ENCODE data around the gene SEL1L2.
A peak's percentile ranks its signal among the peaks of the same experiment; 100 is the strongest.

Gene SEL1L2

GRCh38 chr20:13928901-13929300 lies 61.5 kb downstream of the SEL1L2 start:
- Histone ChIP-seq H3K36me3 (ENCODE audit: control insufficient read depth, insufficient read depth, low read length) (no peaks in the 10 kb centered on the region), H2BK120ac (ENCODE audit: low read depth, low read length) (no peak overlapping the region), H4K5ac (ENCODE audit: low read length) (no peak overlapping the region), H3K4ac (ENCODE audit: low read depth, low read length) (no peak overlapping the region), H3K56ac (ENCODE audit: low read length) (no peak overlapping the region), H2AK5ac (ENCODE audit: low read length) (no peak overlapping the region), H3K4me1 (ENCODE audit: control insufficient read depth, low read depth, low read length) (no peaks in the 10 kb centered on the region), H3K18ac (ENCODE audit: low read length) (no peak overlapping the region), H2BK5ac (ENCODE audit: low read length) (no peak overlapping the region), H3K27ac (ENCODE audit: low read depth, low read length) (no peak overlapping the region), H3K4me2 (ENCODE audit: low read length) (no peak overlapping the region), H2BK15ac (replicated peaks; ENCODE audit: low read depth) (no peak overlapping the region), H3K79me1 (ENCODE audit: low read length) (no peaks in the 10 kb centered on the region), H3K27me3 (ENCODE audit: insufficient read depth, low read length, poor library complexity) (no peaks in the 10 kb centered on the region), H3K4me3 (ENCODE audit: low read length) (no peak overlapping the region), H4K8ac (ENCODE audit: low read depth, low read length) (no peak overlapping the region), H3K79me2 (ENCODE audit: control insufficient read depth, insufficient read depth, low read length) (no peaks in the 10 kb centered on the region), H3K9ac (ENCODE audit: low read length) (no peak overlapping the region), H3K23ac (ENCODE audit: low read length) (no peak overlapping the region)
- no CpG with 5 or more reads among the region's 5 CpGs for WGBS (ENCODE audit: extremely low coverage, insufficient coverage, low lambda C conversion rate)
- no peak for DNase-seq

- H3K27ac ChIP-seq (ENCODE audit: low read depth, low read length) = no peak overlapping the region
- H3K9ac ChIP-seq (ENCODE audit: low read length) = no peak overlapping the region
- no peaks in the 10 kb centered on the region for H3K4me1 ChIP-seq (ENCODE audit: control insufficient read depth, low read depth, low read length)
- no peaks in the 10 kb centered on the region for H3K27me3 ChIP-seq (ENCODE audit: insufficient read depth, low read length, poor library complexity)
- no peaks in the 10 kb centered on the region for H3K36me3 ChIP-seq (ENCODE audit: control insufficient read depth, insufficient read depth, low read length)
- no peak overlapping the region for H3K4me2 ChIP-seq (ENCODE audit: low read length)
- DNase-seq = no peak
- H3K23ac ChIP-seq (ENCODE audit: low read length) = no peak overlapping the region
- no peak overlapping the region for H3K4ac ChIP-seq (ENCODE audit: low read depth, low read length)
- no peaks in the 10 kb centered on the region for H3K79me1 ChIP-seq (ENCODE audit: low read length)
- H3K4me3 ChIP-seq (ENCODE audit: low read length) = no peak overlapping the region
- no peak overlapping the region for H3K18ac ChIP-seq (ENCODE audit: low read length)
- no peak overlapping the region for H2BK120ac ChIP-seq (ENCODE audit: low read depth, low read length)
- no peaks in the 10 kb centered on the region for H3K79me2 ChIP-seq (ENCODE audit: control insufficient read depth, insufficient read depth, low read length)
- no peak overlapping the region for H3K56ac ChIP-seq (ENCODE audit: low read length)
- no peak overlapping the region for H2BK15ac ChIP-seq (replicated peaks; ENCODE audit: low read depth)
- H4K5ac ChIP-seq (ENCODE audit: low read length) = no peak overlapping the region
- no peak overlapping the region for H2AK5ac ChIP-seq (ENCODE audit: low read length)
- H2BK5ac ChIP-seq (ENCODE audit: low read length) = no peak overlapping the region
- no peak overlapping the region for H4K8ac ChIP-seq (ENCODE audit: low read depth, low read length)
- no CpG with 5 or more reads among the region's 2 CpGs for WGBS (ENCODE audit: extremely low coverage, insufficient coverage, low lambda C conversion rate)
Observed at GRCh38 chr20:13927171-13927570, 63.2 kb downstream of the SEL1L2 start.

- no peak overlapping the region for H3K4me2 ChIP-seq (ENCODE audit: low read length)
- H3K27me3 ChIP-seq (ENCODE audit: insufficient read depth, low read length, poor library complexity) = no peaks in the 10 kb centered on the region
- no CpG with 5 or more reads among the region's 5 CpGs for WGBS (ENCODE audit: extremely low coverage, insufficient coverage, low lambda C conversion rate)
- no peaks in the 10 kb centered on the region for H3K36me3 ChIP-seq (ENCODE audit: control insufficient read depth, insufficient read depth, low read length)
- H3K4me3 ChIP-seq (ENCODE audit: low read length) = no peak overlapping the region
- no peak overlapping the region for H2BK120ac ChIP-seq (ENCODE audit: low read depth, low read length)
- no peak overlapping the region for H3K56ac ChIP-seq (ENCODE audit: low read length)
- no peaks in the 10 kb centered on the region for H3K4me1 ChIP-seq (ENCODE audit: control insufficient read depth, low read depth, low read length)
- H2BK5ac ChIP-seq (ENCODE audit: low read length) = no peak overlapping the region
- H4K8ac ChIP-seq (ENCODE audit: low read depth, low read length) = no peak overlapping the region
- H2AK5ac ChIP-seq (ENCODE audit: low read length) = no peak overlapping the region
- no peak overlapping the region for H3K18ac ChIP-seq (ENCODE audit: low read length)
- no peaks in the 10 kb centered on the region for H3K79me2 ChIP-seq (ENCODE audit: control insufficient read depth, insufficient read depth, low read length)
- no peak overlapping the region for H3K23ac ChIP-seq (ENCODE audit: low read length)
- H3K27ac ChIP-seq (ENCODE audit: low read depth, low read length) = no peak overlapping the region
- no peak overlapping the region for H3K4ac ChIP-seq (ENCODE audit: low read depth, low read length)
- no peak overlapping the region for H2BK15ac ChIP-seq (replicated peaks; ENCODE audit: low read depth)
- H4K5ac ChIP-seq (ENCODE audit: low read length) = no peak overlapping the region
- no peak overlapping the region for H3K9ac ChIP-seq (ENCODE audit: low read length)
- DNase-seq = no peak
- no peaks in the 10 kb centered on the region for H3K79me1 ChIP-seq (ENCODE audit: low read length)
Observed at GRCh38 chr20:13922241-13922640, 68.2 kb downstream of the SEL1L2 start.

GRCh38 chr20:13915284-13915683 lies 75.1 kb downstream of the SEL1L2 start:
- Histone ChIP-seq H3K9ac (ENCODE audit: low read length) (no peak overlapping the region), H4K8ac (ENCODE audit: low read depth, low read length) (no peak overlapping the region), H3K27ac (ENCODE audit: low read depth, low read length) (no peak overlapping the region), H2BK15ac (replicated peaks; ENCODE audit: low read depth) (no peak overlapping the region), H3K36me3 (ENCODE audit: control insufficient read depth, insufficient read depth, low read length) (no peaks in the 10 kb centered on the region), H3K56ac (ENCODE audit: low read length) (no peak overlapping the region), H3K4me1 (ENCODE audit: control insufficient read depth, low read depth, low read length) (peaks cover 2% of the 10 kb centered on the region), H3K79me2 (ENCODE audit: control insufficient read depth, insufficient read depth, low read length) (no peaks in the 10 kb centered on the region), H3K23ac (ENCODE audit: low read length) (no peak overlapping the region), H4K5ac (ENCODE audit: low read length) (no peak overlapping the region), H3K27me3 (ENCODE audit: insufficient read depth, low read length, poor library complexity) (no peaks in the 10 kb centered on the region), H2AK5ac (ENCODE audit: low read length) (no peak overlapping the region), H3K4me3 (ENCODE audit: low read length) (no peak overlapping the region), H2BK5ac (ENCODE audit: low read length) (no peak overlapping the region), H3K79me1 (ENCODE audit: low read length) (no peaks in the 10 kb centered on the region), H3K4ac (ENCODE audit: low read depth, low read length) (no peak overlapping the region), H3K4me2 (ENCODE audit: low read length) (no peak overlapping the region), H3K18ac (ENCODE audit: low read length) (no peak overlapping the region), H2BK120ac (ENCODE audit: low read depth, low read length) (no peak overlapping the region)
- no CpG with 5 or more reads among the region's 3 CpGs for WGBS (ENCODE audit: extremely low coverage, insufficient coverage, low lambda C conversion rate)
- DNase-seq = peak; percentile 10

GRCh38 chr20:13913572-13913971 lies 76.8 kb downstream of the SEL1L2 start:
- Histone ChIP-seq H3K36me3 (ENCODE audit: control insufficient read depth, insufficient read depth, low read length) (no peaks in the 10 kb centered on the region), H3K56ac (ENCODE audit: low read length) (no peak overlapping the region), H3K4me2 (ENCODE audit: low read length) (no peak overlapping the region), H3K23ac (ENCODE audit: low read length) (no peak overlapping the region), H2BK15ac (replicated peaks; ENCODE audit: low read depth) (no peak overlapping the region), H3K18ac (ENCODE audit: low read length) (no peak overlapping the region), H3K4me1 (ENCODE audit: control insufficient read depth, low read depth, low read length) (peaks cover 2% of the 10 kb centered on the region), H2AK5ac (ENCODE audit: low read length) (no peak overlapping the region), H3K4ac (ENCODE audit: low read depth, low read length) (no peak overlapping the region), H3K79me1 (ENCODE audit: low read length) (no peaks in the 10 kb centered on the region), H3K27ac (ENCODE audit: low read depth, low read length) (no peak overlapping the region), H3K9ac (ENCODE audit: low read length) (no peak overlapping the region), H2BK5ac (ENCODE audit: low read length) (no peak overlapping the region), H3K27me3 (ENCODE audit: insufficient read depth, low read length, poor library complexity) (no peaks in the 10 kb centered on the region), H3K79me2 (ENCODE audit: control insufficient read depth, insufficient read depth, low read length) (no peaks in the 10 kb centered on the region), H4K8ac (ENCODE audit: low read depth, low read length) (no peak overlapping the region), H4K5ac (ENCODE audit: low read length) (no peak overlapping the region), H2BK120ac (ENCODE audit: low read depth, low read length) (no peak overlapping the region), H3K4me3 (ENCODE audit: low read length) (no peak overlapping the region)
- WGBS (ENCODE audit: extremely low coverage, insufficient coverage, low lambda C conversion rate) = no CpG with 5 or more reads among the region's 4 CpGs
- no peak for DNase-seq

GRCh38 chr20:13913131-13913530 lies 77.3 kb downstream of the SEL1L2 start:
- H3K27me3 ChIP-seq (ENCODE audit: insufficient read depth, low read length, poor library complexity) = no peaks in the 10 kb centered on the region
- no peak overlapping the region for H2BK5ac ChIP-seq (ENCODE audit: low read length)
- no peak overlapping the region for H4K8ac ChIP-seq (ENCODE audit: low read depth, low read length)
- H3K4me2 ChIP-seq (ENCODE audit: low read length) = no peak overlapping the region
- H3K36me3 ChIP-seq (ENCODE audit: control insufficient read depth, insufficient read depth, low read length) = no peaks in the 10 kb centered on the region
- no peak overlapping the region for H3K23ac ChIP-seq (ENCODE audit: low read length)
- no CpG with 5 or more reads among the region's 1 CpG for WGBS (ENCODE audit: extremely low coverage, insufficient coverage, low lambda C conversion rate)
- no peaks in the 10 kb centered on the region for H3K79me1 ChIP-seq (ENCODE audit: low read length)
- H4K5ac ChIP-seq (ENCODE audit: low read length) = no peak overlapping the region
- no peak overlapping the region for H2BK120ac ChIP-seq (ENCODE audit: low read depth, low read length)
- no peak overlapping the region for H3K4me3 ChIP-seq (ENCODE audit: low read length)
- H3K4ac ChIP-seq (ENCODE audit: low read depth, low read length) = no peak overlapping the region
- H3K27ac ChIP-seq (ENCODE audit: low read depth, low read length) = no peak overlapping the region
- no peaks in the 10 kb centered on the region for H3K79me2 ChIP-seq (ENCODE audit: control insufficient read depth, insufficient read depth, low read length)
- H3K18ac ChIP-seq (ENCODE audit: low read length) = no peak overlapping the region
- no peak for DNase-seq
- no peak overlapping the region for H2BK15ac ChIP-seq (replicated peaks; ENCODE audit: low read depth)
- no peak overlapping the region for H3K56ac ChIP-seq (ENCODE audit: low read length)
- H3K4me1 ChIP-seq (ENCODE audit: control insufficient read depth, low read depth, low read length) = peaks cover 2% of the 10 kb centered on the region
- H3K9ac ChIP-seq (ENCODE audit: low read length) = no peak overlapping the region
- H2AK5ac ChIP-seq (ENCODE audit: low read length) = no peak overlapping the region
